HepG2 (cell line): Measurements from ENCODE around the gene CAMTA1. TPM values are rescaled to one million over a fixed set of nuclear protein-coding genes. Genes with fewer than 3 reads are reported as not detected.

Experiments used
- ATAC-seq: fragments of 200-7000 bp; cut with Tn5 transposase; 3 replicates; pipeline ENCODE4 v1.9.1; 2020; ENCODE audit warnings: mild to moderate bottlenecking, moderate library complexity
- BruUV-seq: library from RNA; stranded (reverse); fragments of 400-500 nt; replicated peaks from 2 replicates; lab custom pipeline; 2021; lab: Mats Ljungman, UMichigan
- CTCF ChIA-PET: fragments of 300-600 bp; formaldehyde crosslinking; extraction: SDS; loops from one replicate; lab custom pipeline; 2021; ENCODE audit warnings: low total read pairs, inconsistent platforms, low intra/inter-chr PET ratio; lab: Yijun Ruan, JAX
- POLR2A ChIA-PET: fragments of 350-600 bp; sonication (Branson Sonifier 250); formaldehyde crosslinking; loops from one replicate; lab custom pipeline; 2020; ENCODE audit warnings: antibody characterized with exemption, inconsistent platforms; lab: Yijun Ruan, JAX
- DNase-seq: peaks from one replicate; pipeline ENCODE4 v3.0.0-alpha.2; 2015; ENCODE audit warnings: low spot score
- FAIRE-seq: peaks from 3 replicates; lab custom pipeline; 2011; peaks lifted over from hg19 to GRCh38; lab: Jason Lieb, UNC
- H2AFZ ChIP-seq: one replicate; pipeline ENCODE4 v1.6.1; 2011; ENCODE audit warnings: low read length, inconsistent platforms
- H3K27ac ChIP-seq: fragments of 300-600 bp; 3 replicates; pipeline ENCODE4 v1.8.0; 2011; ENCODE audit warnings: mixed run types, mild to moderate bottlenecking, mixed read lengths, low read length, inconsistent platforms; ENCODE audit not compliant: insufficient read depth; ENCODE audit errors: extremely low read length
- H3K27me3 ChIP-seq, 2 experiments: fragments of 200-600 bp in 1 of 2; 2 replicates in 1 of 2; 3 replicates in 1 of 2; pipeline versions ENCODE4 v1.6.0 to v1.8.0; 2011; ENCODE audit warnings: low read length in 2 of 2, mild to moderate bottlenecking in 2 of 2, moderate library complexity in 2 of 2, inconsistent platforms in 1 of 2; ENCODE audit not compliant: insufficient read depth in 2 of 2, control insufficient read depth in 1 of 2
- H3K36me3 ChIP-seq, 2 experiments: fragments of 200-600 bp in 1 of 2; replicated peaks in 1 of 2; 2 replicates in 1 of 2; 3 replicates in 1 of 2; pipeline versions ENCODE4 v1.5.1 to v1.8.0; 2011; ENCODE audit warnings: low read length in 2 of 2, inconsistent platforms in 1 of 2; ENCODE audit not compliant: insufficient read depth in 2 of 2, control insufficient read depth in 1 of 2
- H3K4me1 ChIP-seq: 2 replicates; pipeline ENCODE4 v1.5.1; 2012; ENCODE audit warnings: low read length, inconsistent platforms; ENCODE audit not compliant: insufficient read depth
- H3K4me2 ChIP-seq: 2 replicates; pipeline ENCODE4 v1.6.0; 2011; ENCODE audit warnings: low read depth, low read length, inconsistent platforms
- H3K4me3 ChIP-seq, 3 experiments: fragments of 200-600 bp in 1 of 3; sonication (generic), shearing (Covaris generic) in 1 of 3; replicated peaks in 1 of 3; 2 replicates each; pipeline ENCODE4 v1.5.1; 2011 to 2016; ENCODE audit warnings: low read length in 3 of 3, inconsistent platforms in 2 of 3, low read depth in 2 of 3, mild to moderate bottlenecking in 2 of 3, control low read depth in 1 of 3, mixed read lengths in 1 of 3; ENCODE audit not compliant: insufficient read depth in 1 of 3
- H3K79me2 ChIP-seq: one replicate; pipeline ENCODE4 v1.6.1; 2011; ENCODE audit warnings: low read length, inconsistent platforms; ENCODE audit not compliant: insufficient read depth
- H3K9ac ChIP-seq: 2 replicates; pipeline ENCODE4 v1.6.0; 2011; ENCODE audit warnings: mild to moderate bottlenecking, low read depth, low read length, inconsistent platforms; ENCODE audit not compliant: insufficient read depth
- H3K9me3 ChIP-seq: 2 replicates; pipeline ENCODE4 v1.5.1; 2012; ENCODE audit warnings: mild to moderate bottlenecking, low read length
- H4K20me1 ChIP-seq: 2 replicates; pipeline ENCODE4 v1.6.0; 2011; ENCODE audit warnings: inconsistent platforms, mild to moderate bottlenecking, low read length, moderate library complexity; ENCODE audit not compliant: insufficient read depth
- BRF2 ChIP-seq: sonication (generic); formaldehyde crosslinking; IDR thresholded peaks from 2 replicates; pipeline ENCODE4 v1.8.1; 2022; ENCODE audit warnings: mild to moderate bottlenecking, missing genetic modification reagents
- CCDC6 ChIP-seq: sonication (generic); formaldehyde crosslinking; IDR thresholded peaks from 2 replicates; pipeline ENCODE4 v1.8.1; 2022; ENCODE audit warnings: mild to moderate bottlenecking, missing genetic modification reagents, moderate library complexity
- CENPBD1 ChIP-seq: sonication (generic); formaldehyde crosslinking; IDR thresholded peaks from 2 replicates; pipeline ENCODE4 v1.8.0; 2022; ENCODE audit warnings: missing genetic modification reagents, low read depth, mild to moderate bottlenecking, borderline replicate concordance
- FIP1L1 ChIP-seq: fragments of 200-400 bp; formaldehyde crosslinking; IDR thresholded peaks from 2 replicates; pipeline ENCODE4 v1.6.1; 2018; ENCODE audit warnings: low read depth, mild to moderate bottlenecking, low read length, moderate library complexity, borderline replicate concordance; ENCODE audit not compliant: insufficient read depth
- FLYWCH1 ChIP-seq: sonication (generic); formaldehyde crosslinking; IDR thresholded peaks from 2 replicates; pipeline ENCODE4 v1.8.1; 2023; ENCODE audit warnings: mild to moderate bottlenecking, missing genetic modification reagents
- FOSL2 ChIP-seq: sonication (generic); formaldehyde crosslinking; IDR thresholded peaks from 2 replicates; pipeline ENCODE4 v1.4.0; 2020; ENCODE audit warnings: missing genetic modification reagents
- HIVEP1 ChIP-seq: sonication (generic); formaldehyde crosslinking; IDR thresholded peaks from 2 replicates; pipeline ENCODE4 v1.4.0; 2020; ENCODE audit warnings: mild to moderate bottlenecking, missing genetic modification reagents
- JARID2 ChIP-seq: sonication (generic); formaldehyde crosslinking; IDR thresholded peaks from 2 replicates; pipeline ENCODE4 v1.8.1; 2023; ENCODE audit warnings: missing genetic modification reagents, inconsistent platforms; ENCODE audit not compliant: insufficient replicate concordance
- RNF2 ChIP-seq: fragments of 450-650 bp; conservative IDR thresholded peaks from 2 replicates; pipeline ENCODE4 v1.6.1; 2016; ENCODE audit warnings: low read depth
- TBL1XR1 ChIP-seq: fragments of 150-350 bp; IDR thresholded peaks from 2 replicates; pipeline ENCODE4 v1.6.1; 2014; ENCODE audit warnings: borderline replicate concordance, low read length; ENCODE audit not compliant: partially characterized antibody
- THYN1 ChIP-seq: sonication (generic); formaldehyde crosslinking; IDR thresholded peaks from 2 replicates; pipeline ENCODE4 v1.8.1; 2023; ENCODE audit warnings: low read depth, mild to moderate bottlenecking, moderate library complexity, missing genetic modification reagents, borderline replicate concordance
- ZBTB37 ChIP-seq: sonication (generic); formaldehyde crosslinking; IDR thresholded peaks from 2 replicates; pipeline ENCODE4 v1.4.0; 2020; ENCODE audit warnings: mild to moderate bottlenecking, missing genetic modification reagents
- ZFP62 ChIP-seq: sonication (generic); formaldehyde crosslinking; IDR thresholded peaks from 2 replicates; pipeline ENCODE4 v1.4.0; 2020; ENCODE audit warnings: missing genetic modification reagents
- ZNF326 ChIP-seq: sonication (generic); formaldehyde crosslinking; IDR thresholded peaks from 2 replicates; pipeline ENCODE4 v1.4.0; 2020; ENCODE audit warnings: missing genetic modification reagents, borderline replicate concordance
- ZNF598 ChIP-seq: sonication (generic); formaldehyde crosslinking; IDR thresholded peaks from 2 replicates; pipeline ENCODE4 v1.5.1; 2020; ENCODE audit warnings: mild to moderate bottlenecking, missing genetic modification reagents, borderline replicate concordance
- ZNF713 ChIP-seq: sonication (generic); formaldehyde crosslinking; IDR thresholded peaks from 2 replicates; pipeline ENCODE4 v1.4.0; 2020; ENCODE audit warnings: mild to moderate bottlenecking, missing genetic modification reagents
- WGBS: methylation state at CpG from one replicate; pipeline ENCODE4 v1.1.6; 2017; ENCODE audit warnings: low lambda C conversion rate; 5-methylcytosine and 5-hydroxymethylcytosine counted together
- in situ Hi-C: cut with HindIII; loops from 2 replicates; pipeline ENCODE4 v1.10.0; 2017; ENCODE audit warnings: low pct_unique_long_range_greater_than_20kb; ENCODE audit not compliant: extremely low pct_ligation_motif_present
- intact Hi-C: fragments of 100-400 bp; cut with micrococcal nuclease; formaldehyde crosslinking; loops from one replicate; pipeline ENCODE4 v1.10.0; 2022; ENCODE audit not compliant: unreplicated experiment
- polyA plus RNA-seq, 8 experiments: library from polyadenylated mRNA; depleted of rRNA in 3 of 8; stranded (reverse) in 7 of 8; unstranded in 1 of 8; fragments of >200 nt; fragmentation: Illumina TruSeq in 4 of 8; extraction: Trizol in 4 of 8; gene quantifications; 2 replicates each; pipeline versions ENCODE4 v1.2.1 to v1.2.3, GENCODE V29; 2011 to 2016; ENCODE audit warnings: low read depth in 4 of 8, missing spikeins in 1 of 8, mixed read lengths in 1 of 8; ENCODE audit not compliant: insufficient read depth in 1 of 8
- total RNA-seq, 5 experiments: library from RNA; depleted of rRNA; stranded (reverse); fragments of >200 nt; fragmentation: Illumina TruSeq; extraction: Trizol; gene quantifications; 2 replicates each; pipeline ENCODE4 v1.2.3, GENCODE V29; 2016; ENCODE audit warnings: low read depth in 1 of 5

The CAMTA1 gene
- total and polyA plus RNA-seq, 2 of the 13 experiments (the other 11 are each of a cell fraction or from before 2014, with no cell fraction given), result 25.0 to 36.4 TPM

GRCh38 chr1:6827079-6827478 is 41.8 kb downstream of the CAMTA1 start:
- Histone ChIP-seq H4K20me1 (no peaks in the 10 kb centered on the region), H3K27me3 (no peaks in the 10 kb centered on the region), H3K9me3 (no peaks in the 10 kb centered on the region), H3K4me3 (no peak overlapping the region), H3K4me2 (no peak overlapping the region), H3K9ac (no peak overlapping the region), H3K4me1 (peaks cover 35% of the 10 kb centered on the region), H3K27ac (no peak overlapping the region), H3K79me2 (peaks cover 6% of the 10 kb centered on the region), H2AFZ (no peak overlapping the region), H3K36me3 (peaks cover 2 to 4% of the 10 kb centered on the region in 2 experiments; a peak in 2 of 5 replicates)
- ChIA-PET POLR2A (no interaction called here), CTCF (no interaction called here)
- intact Hi-C loops, result no loop called here
- DNase-seq, result no peak
- in situ Hi-C loops, result no loop called here
- no peak for ATAC-seq
- FAIRE-seq, result no peak
- no peak for TF ChIP-seq ZNF713 (CRISPR knock-in tag)
- TF ChIP-seq FIP1L1, result no peak
- TF ChIP-seq HIVEP1 (CRISPR knock-in tag), result no peak
- no peak for TF ChIP-seq JARID2 (CRISPR knock-in tag)
- TF ChIP-seq BRF2 (CRISPR knock-in tag), result no peak
- no peak for TF ChIP-seq CENPBD1
- TF ChIP-seq TBL1XR1, result no peak
- TF ChIP-seq ZFP62, result no peak
- no peak for TF ChIP-seq CCDC6 (CRISPR knock-in tag)
- TF ChIP-seq FOSL2 (CRISPR knock-in tag), result no peak
- TF ChIP-seq FLYWCH1, result no peak
- no peak for TF ChIP-seq THYN1
- no peak for TF ChIP-seq RNF2
- TF ChIP-seq ZNF598 (CRISPR knock-in tag), result no peak
- TF ChIP-seq ZNF326 (CRISPR knock-in tag), result no peak
- TF ChIP-seq ZBTB37 (CRISPR knock-in tag), result no peak
- 93% methylated on average over 3 of the region's 3 CpGs for WGBS
- BruUV-seq, result no TSS peak
